NCI-H2196 (cell line): ENCODE results near the gene IDH2.

Source experiments
- DNase-seq: peaks from one replicate; lab custom pipeline; 2025; ENCODE audit not compliant: unreplicated experiment; lab: John Stamatoyannopoulos, UW

IDH2 gene

DNA sequence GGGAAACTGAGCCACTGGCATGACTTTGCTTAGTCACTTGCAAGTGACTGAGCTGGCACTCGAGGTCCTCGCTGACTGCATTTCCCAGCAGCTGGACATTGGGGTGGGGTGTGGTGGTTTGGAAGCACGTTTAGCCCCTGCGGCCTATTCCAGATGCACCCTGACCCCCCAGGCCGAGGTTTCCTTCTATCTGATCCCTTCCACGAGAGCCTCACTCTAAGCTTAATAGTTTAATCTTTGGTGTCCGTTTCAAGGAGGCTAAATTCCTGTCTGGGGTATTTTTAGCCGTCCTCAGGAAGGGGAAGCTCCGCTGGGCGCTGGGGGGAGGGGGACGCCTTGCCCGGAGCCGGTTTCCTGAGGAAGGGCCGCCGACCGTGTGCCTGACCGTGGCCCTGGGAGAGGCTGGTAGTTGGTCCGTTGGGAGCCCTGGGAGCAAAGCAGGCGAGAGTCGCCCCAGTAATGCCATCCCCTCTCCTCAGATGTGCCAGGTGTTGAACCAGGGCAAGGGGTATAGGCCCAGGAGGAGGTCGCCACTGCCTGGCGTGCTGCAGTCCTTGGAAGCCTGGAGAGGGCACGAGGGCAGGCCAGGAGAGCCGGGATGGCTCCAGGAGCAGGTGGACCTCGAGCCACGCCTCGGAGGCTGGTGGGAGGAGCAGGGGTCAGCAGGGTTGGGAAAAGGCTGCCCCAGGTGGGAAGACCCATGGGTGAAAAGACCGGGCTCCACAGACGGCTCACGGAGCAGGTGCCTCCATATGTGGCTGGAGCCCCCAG, 37.2 kb downstream of the IDH2 start:
- DNase-seq, result no peak

DNA sequence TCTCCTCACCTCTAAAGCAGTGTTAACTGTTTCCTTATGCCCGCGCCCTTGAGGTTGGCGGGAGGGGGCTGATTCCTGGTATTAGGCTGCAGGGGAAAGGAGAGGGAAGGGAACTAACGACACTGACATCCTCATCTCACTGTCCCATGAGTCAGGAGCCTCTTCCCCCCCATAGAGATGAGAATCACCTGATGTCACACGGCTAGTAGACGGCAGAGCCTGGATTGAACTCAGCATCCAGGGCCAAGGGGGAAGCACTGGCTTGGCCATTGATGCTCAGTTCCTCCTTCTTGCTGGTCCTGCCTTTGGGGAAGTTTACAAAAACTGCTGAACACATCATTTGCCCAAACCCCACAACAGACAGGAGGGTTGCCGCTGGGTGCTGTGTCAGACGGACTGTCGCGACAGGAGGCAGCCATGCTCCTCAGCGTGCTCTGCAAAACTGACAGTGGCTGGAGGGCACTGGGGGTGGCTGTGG, 38.5 kb downstream of the IDH2 start:
- no peak for DNase-seq

DNA sequence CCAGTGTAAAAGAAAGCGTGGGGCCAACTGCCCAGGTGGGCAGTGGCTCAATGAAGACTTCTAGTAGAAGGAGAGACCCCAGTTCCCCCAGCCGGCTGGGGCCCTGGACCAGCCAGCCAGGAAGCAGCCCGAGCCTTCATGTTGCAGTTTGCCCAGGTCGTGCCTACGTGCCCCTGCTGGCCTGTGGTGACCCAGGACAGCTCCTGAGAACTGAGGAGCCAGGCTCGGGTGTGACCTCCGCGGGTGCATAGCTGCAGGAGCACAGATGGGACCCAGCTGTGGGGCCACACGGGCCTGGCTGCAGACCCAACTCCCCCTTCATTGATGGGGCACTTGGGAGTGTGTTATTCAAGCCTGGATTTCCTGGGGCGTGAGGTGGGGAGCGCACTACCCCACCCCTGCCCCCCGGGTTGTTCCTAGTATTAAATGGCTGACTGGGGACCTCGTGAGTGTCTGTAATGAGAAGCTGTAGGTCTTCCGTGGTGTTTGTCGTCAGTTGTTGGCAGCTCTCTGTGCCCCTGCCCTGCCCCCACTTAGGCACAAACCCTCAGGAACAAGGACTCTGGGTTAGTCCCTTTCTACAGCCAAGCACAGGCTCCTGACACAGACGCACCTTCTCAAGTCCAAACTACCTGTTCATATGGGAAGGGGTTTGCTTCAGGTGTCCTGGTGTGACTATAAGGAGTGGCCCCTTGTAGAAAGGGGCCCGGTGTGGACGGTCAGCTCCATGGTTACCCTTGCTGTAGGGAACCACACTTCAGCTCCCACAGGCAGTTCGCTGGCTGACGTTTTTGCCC, 39.1 kb downstream of the IDH2 start:
- DNase-seq, result no peak

DNA sequence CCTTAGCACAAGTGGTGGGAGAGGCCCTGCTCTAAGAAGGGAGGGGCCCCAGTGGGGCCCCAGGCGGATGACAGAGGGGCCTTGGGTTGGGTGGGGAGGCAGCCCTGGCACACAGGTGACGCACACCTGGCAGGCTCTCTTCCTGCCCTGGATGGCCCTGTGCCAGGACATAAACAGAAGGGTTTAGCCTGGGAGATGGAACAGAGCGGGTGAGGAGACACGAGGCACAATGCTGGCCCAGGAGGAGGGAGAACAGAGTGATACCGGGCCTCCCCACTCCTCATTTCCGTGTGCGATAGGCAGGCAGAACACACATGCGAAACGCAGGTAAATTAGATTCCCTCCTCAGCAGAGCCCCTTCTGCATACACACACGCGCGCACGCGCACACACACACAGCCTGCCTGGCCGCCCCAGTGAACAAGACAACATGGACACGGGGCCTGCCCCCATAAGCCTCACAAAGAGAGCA, 39.8 kb downstream of the IDH2 start:
- peak; percentile 79 for DNase-seq

DNA sequence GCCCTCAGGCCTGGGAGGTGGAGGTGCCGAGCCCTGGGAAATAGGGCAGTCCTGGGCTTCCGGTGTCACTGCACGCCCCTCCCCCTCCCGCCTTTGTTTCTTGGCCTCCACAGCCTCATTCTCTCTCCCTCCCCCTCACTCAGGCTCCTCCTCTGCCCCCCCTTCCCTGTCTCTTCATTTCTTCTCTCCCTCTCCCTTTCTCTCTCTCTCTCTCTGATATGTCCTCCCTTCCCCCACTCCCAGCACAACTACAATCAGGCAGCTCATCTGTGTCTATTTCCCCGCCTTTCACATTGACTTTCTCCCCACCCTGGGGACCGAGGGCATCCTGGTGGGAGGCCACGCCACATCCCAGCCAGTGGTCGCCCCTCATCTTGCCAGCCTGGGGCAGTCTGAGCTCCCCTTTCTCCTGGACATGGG, 40.2 kb downstream of the IDH2 start:
- peak; percentile 69 for DNase-seq

DNA sequence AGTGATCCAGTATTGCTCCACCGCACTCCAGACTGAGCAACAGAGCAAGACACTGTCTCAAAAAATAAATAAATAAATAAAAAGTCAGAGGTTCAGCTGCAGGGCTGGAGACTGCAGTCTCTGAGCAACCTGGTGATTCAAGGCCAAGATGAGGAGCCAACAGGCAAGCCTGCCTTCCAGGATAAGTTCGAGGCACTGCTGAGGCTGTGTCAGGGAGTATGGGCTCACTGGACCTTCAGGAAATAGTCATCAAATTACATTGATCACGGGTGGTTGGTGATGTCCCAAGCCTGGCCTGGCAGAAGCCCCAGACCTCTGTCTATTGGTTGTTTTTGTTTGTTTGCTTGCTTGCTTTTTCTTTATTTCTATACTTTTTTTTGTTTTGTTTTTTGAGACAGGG, 41.5 kb downstream of the IDH2 start:
- DNase-seq, result peak; percentile 2

DNA sequence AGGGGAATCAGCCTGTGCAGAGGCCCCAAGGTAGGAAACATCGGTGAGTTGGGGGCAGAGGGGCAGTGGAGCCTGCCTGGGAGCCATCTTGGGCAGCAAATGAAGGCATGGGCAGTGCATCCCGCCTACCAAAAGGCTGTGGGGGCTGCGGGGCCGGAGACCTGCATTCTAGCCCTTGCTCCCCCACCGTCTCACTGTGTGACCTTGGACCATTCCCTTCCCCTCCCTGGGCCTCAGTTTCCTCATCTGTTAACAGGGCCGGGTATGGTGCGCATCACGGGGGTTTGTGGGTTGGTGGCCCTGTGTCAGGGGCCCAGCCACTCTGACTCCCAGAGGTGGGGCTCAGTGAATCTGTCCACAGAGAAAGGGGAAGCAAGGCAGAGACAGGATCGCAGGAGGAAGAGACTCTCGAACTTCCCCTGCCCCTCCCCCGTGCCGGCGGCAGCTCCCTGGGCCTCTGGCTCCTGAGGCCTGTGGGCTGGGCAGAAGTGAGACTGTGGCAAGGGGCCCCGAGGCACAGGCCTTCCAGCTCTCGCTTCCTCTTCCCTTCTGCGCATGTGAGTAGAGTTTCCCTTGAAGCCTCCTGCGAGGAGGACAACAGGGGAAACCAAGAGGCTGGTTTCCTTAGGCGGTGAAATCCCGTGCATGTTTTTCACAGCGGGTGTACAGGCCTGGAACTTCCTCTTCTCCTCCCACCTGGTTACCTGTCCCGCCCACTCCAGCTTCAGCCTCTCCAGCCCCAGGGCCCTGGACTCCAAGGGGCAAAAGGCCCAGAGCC, 42.9 kb downstream of the IDH2 start:
- no peak for DNase-seq

DNA sequence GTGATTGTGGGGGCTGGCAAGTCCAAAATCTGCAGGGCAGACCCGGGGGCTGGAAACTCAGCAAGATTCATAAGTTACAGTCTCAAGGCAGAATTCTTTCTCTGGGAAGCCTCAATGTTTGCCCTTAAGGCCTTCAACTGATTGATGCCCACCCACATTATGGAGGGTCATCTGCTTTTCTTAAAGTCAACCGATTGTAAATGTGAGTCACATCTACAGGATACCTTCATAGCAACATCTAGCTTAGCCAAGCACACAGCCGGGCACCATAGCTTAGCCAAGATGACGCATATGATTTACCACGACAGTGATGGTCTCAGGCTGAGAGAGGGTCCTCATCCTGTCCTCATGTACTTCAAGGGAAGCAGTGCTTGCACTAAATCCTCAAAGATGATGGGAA, 43.5 kb downstream of the IDH2 start:
- DNase-seq, result no peak

DNA sequence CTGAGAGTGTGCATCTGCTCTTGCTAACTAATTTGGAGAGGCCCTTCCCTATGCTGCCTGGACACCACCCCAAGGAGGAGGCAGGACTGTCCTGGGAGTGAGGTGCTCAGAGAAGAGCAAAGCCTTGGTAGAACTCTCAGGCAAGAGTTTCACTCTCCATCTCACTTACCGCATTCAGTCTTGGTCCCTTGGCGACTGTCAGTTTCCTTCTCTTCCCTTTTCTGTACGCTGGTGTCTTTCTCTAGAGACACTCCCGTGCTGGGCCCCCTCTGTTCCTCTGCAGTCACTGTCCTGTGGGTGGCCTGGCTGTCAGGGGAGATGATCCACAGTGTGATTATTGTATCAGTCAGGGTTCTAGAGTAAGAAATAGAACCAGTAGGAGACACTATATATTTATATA, 44.0 kb downstream of the IDH2 start:
- DNase-seq, result no peak

DNA sequence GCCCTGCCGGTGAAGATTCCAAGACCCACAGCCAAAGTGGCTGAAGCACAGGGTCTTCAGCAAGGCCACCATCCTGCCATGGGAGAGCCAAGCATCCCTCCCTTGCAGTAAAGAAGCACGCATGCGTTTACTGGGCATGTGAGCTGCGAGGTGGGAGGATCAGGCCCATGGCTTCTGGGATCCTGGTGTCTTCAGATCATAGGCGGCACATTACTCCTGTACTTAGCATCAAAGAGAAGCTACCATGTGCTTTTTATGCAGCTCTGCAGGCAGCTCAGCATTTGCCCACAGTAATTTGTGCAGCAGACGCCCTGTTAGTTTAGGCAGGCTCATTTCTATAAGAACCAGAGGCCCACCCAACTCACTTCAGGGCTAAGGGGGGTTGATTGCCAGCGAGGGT, 45.7 kb downstream of the IDH2 start:
- no peak for DNase-seq

DNA sequence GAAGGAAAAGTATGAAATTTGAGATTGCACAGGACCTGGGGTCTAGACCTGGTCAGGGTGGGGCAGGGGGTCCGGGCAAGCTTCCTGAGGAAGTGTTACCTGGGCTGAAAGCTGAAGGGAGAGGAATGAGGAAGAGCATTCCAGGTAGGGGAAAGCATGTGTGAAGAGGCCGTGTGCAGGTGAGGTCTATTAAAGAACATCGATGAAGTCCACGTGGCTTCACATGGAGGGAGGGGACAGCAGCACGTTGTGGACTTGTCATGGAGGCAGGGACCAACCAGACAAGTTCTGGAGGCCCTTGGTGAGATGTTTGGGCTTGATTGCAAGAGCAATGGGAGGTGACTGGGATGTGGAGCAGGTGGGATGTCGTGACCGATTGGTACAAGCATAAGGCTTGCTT, 47.1 kb downstream of the IDH2 start:
- no peak for DNase-seq

DNA sequence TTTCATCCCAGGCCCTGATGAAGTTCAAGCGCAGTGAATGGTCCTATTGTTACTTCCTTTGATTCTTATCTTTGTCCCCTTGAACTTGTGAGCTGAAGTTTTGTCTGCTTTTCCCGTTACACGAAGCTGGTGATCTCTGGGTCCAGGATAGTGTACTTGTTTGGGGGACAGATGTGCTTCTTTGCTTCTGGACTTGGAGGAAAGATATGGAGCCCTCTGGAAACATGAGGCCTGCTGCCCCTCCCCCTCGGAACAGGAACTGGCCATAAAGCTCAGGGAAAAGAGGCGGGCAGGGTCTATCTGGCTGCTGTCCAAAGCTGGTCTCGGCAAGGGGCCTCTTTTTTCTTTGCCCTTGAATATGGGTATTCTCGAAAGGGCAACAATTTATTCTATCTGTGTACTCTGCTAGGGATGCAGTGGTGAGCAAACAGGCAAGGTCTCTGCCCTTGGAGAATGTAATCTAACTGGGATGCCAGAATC, 47.6 kb downstream of the IDH2 start:
- no peak for DNase-seq

DNA sequence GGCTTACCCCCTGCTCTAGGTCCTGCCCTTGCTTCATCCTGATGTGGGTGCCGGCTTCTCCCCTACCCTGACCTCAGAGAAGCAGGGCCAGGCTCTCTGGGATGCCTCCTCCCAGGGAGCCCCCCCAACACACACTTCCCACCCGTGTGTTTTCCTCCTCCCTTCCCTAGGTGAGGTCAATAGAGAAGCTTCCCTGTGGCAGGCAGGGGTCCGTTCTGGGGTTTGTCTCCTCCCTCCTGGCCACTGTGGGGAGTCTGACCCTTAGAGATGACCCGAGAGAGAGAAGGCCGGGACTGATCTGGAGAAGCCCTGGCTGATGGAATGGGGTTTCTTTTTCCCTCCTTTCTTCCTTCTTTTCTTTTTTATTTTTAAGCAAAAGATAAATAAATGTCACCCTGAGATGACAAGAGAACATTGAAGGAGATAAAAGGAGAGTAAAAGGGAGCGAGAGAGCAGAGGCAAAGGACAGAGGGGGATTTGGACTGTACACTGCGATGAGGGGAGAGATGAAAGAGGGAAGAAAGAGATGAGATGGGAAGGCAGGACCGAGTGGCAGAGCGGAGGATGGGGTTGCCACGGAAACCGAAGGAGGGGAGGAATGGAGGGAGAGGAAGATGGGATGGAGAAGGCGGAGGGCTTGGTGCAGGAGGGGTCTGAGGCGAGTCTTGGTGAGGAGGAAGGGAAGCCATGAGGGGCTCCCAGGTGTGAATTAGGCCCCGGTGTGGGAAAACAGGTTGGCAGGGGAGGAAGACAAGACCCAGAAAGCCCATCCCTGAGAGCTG, 48.4 kb downstream of the IDH2 start:
- DNase-seq, result no peak

DNA sequence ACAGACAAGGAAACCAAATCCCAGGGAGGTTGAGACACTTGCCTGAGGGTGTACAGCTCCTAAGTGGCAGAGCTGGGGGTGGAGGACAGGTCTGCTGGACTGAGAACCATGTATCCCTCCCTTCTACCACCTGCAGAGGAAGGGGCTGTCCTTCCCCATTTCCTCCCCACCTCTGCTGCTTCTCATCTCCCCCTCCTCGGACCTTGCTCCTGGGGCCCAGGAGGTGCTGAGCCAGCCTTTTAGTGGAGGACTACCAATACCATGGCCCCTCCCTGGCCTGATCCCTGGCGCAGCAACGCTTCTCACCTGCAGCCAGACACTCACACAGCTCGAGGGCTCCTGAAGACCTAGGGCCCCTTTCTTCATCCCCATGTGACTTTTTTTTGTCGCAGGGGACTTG, 50.4 kb downstream of the IDH2 start:
- DNase-seq, result no peak

DNA sequence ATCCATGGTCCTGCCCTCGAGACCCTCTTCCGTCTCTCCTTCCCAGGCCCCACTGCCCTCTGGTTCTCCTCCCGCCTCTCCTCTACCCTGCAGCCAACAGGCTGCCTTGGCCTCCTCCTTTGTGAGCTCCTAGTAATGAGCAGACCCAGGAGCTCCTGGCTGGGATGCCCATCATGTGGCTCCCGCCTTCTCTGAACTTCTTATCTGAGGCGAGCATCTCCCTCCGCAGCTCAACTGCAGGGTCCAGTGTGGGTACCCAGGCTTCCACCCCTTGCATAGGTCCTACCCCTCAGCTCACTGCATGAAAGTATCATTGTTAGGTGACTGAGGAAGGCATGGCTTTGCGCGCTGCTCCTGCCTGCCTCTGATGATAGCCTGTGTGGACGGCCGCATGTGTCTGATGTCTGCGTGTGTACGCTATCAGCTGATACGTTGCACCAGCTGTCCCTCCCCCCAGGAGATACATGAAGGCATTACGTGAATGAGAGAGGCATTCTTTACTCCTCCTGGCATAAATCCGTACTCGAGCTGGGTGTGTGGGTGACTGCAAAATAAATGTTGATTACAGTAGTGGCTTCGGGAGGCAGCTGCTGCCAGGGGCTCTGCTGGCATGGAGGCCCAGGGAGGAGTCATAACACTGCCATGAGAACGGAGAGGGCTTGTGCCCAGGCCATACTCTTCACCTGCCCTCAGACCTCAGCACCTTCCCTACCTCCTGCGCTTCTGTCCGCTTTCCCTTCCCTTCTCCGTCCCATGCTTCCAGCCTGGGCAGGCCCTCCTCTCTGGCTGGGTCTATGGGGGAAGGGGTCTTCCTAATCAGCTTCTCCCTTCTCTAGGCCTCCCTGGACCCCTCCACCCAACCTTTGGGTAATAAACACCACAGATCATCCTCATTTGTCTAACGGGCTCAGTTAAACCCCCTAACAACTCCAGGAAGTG, 52.3 kb downstream of the IDH2 start:
- DNase-seq, result no peak

DNA sequence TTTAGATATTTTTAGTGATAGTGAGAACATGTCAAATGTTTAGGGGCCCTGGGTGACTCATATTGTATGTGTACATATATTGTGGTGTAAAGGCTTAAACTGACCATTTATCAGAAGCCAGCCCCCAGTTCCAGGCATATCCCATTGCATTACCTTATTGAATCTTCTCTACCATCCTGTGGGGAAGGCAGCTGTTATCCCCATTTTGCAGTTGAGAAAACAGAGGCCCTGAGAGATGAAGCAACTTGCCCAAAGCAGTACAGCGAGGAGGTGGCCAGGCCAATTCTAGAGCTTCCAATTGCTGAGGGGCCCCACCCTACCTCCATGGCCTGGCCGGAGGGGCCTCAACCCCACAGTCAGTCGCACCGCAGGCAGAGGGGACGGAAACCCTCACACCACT, 53.2 kb downstream of the IDH2 start:
- DNase-seq, result no peak

DNA sequence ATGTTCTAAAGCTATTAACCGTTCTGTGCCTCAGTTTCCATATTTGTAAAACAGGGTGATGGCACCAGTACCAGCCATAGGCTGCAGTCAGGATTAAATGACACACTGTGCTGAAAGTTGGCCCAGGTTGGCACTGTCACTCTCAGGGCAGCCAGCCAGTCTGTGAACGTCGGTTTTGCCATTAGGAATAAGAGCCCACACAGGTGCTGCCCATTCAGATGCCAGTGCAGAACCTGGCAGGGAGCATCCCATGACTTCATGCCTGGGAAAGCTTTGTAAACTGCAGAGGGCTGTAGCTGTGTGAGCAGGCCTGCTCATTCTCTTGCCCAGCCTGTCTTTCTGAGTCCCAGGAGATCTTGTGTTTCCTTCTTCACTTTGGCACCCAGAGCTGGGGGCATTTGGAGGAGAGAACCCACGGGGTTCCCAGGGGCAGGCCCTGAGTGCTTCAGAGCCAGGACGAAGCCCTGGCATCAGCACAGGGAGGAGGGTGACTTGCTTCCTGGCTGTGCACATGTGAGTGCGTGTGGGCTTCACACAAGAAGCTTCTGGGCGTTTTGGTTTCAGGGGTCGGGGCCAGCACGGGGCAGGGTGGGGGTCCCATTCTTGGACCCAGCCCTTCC, 54.2 kb downstream of the IDH2 start:
- peak; percentile 52 for DNase-seq

DNA sequence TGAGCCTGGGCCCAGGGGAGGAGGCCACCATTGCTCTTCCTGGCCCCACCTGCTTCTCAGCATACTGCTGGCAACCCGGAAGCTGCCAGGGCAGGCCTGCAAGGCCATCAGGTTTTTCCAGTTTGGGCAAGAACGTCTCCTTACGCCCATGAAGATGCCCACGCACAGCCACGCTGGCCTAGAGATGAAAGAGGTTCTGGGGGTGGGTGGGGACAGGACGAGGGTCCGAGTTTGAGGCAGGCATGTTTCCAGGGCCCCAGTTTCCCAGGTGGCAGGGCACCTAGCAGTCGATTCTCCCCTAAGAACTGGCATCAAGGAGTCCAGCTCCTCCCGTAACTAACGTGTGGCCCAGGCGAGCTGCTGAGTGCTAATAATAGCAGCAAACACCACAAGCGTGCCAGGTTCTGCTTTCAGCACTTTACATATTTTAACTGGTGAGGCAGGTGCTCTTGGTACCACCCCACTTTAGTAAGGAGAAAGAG, 55.3 kb downstream of the IDH2 start:
- peak; percentile 37 for DNase-seq

DNA sequence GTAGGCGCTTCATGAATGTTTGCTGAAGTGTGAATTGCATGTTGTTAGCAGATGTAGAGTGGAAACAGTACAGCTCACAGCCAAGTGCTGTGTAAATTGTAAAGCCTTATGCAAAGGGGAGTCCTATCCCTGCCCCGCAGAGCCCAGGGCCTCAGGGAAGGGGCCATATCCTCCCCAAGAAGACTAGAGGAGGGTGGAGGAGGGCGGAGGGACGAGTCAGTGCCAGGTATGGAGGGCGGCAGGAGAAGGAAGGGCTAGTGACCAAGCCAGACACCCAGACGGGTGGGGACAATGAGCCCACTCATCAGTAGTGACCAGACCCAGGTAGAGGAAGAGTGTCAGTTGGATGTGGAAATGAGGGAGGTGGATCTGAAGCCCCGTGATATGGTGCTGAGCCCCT, 56.0 kb downstream of the IDH2 start:
- DNase-seq, result no peak
